ENCODE measurements around the gene RSAD2. TPM values are rescaled to one million over a fixed set of nuclear protein-coding genes. Genes with fewer than 3 reads are reported as not detected.

The RSAD2 gene
- total and polyA plus RNA-seq, 9 of the 15 experiments (the other 6 are each of a cell fraction or from before 2014, with no cell fraction given) = 0.15 to 1.4 (median 0.28) TPM

- POLR2A ChIA-PET = interaction anchor here (0.7 to 1.4 kb wide), 2 partner anchors 14 to 18 kb away, joined by 3 read pairs; no protein-coding TSS in a partner anchor
- Histone ChIP-seq H4K20me1 (replicated peaks; ENCODE audit: control insufficient read depth, insufficient read depth, low read length) (no peaks in the 10 kb centered on the region), H2AFZ (ENCODE audit: low read depth, low read length) (no peak overlapping the region), H3K4me2 (ENCODE audit: insufficient read depth, low read length) (no peak overlapping the region), H3K9me3 (replicated peaks; ENCODE audit: control insufficient read depth, insufficient read depth, low read depth, low read length) (no peaks in the 10 kb centered on the region), H3K4me3 (no peak overlapping the region), H3K79me2 (ENCODE audit: control insufficient read depth, insufficient read depth, low read length) (no peaks in the 10 kb centered on the region), H3K27me3 (ENCODE audit: control insufficient read depth in 2 of 2, insufficient read depth in 2 of 2, low read length in 2 of 2) (no peaks in the 10 kb centered on the region), H3K9ac (ENCODE audit: insufficient read depth in 1 of 2, low read depth in 2 of 2, low read length in 2 of 2) (no peak overlapping the region), H3K4me1 (replicated peaks in 1 of 2; ENCODE audit: control insufficient read depth in 2 of 2, insufficient read depth in 2 of 2, low read length in 2 of 2) (no peaks in the 10 kb centered on the region; a peak in 2 of 5 replicates), H3K36me3 (ENCODE audit: control insufficient read depth, insufficient read depth, low read length) (no peaks in the 10 kb centered on the region; the same call in 2 of the 3 replicates), H3K9me1 (ENCODE audit: control insufficient read depth, insufficient read depth, low read length) (no peaks in the 10 kb centered on the region), H3K27ac (ENCODE audit: extremely low read depth, low read depth, low read length) (no peak overlapping the region)
- CTCF ChIA-PET (ENCODE audit: low intra/inter-chr PET ratio) = no interaction called here
- 71% methylated on average over 7 of the region's 8 CpGs for WGBS (ENCODE audit: insufficient coverage, low coverage, missing lambda C conversion rate)
- DNase-seq (ENCODE audit: extremely low read depth in 1 of 4, low spot score in 3 of 4) (no peak), FAIRE-seq (no peak), ATAC-seq (no peak)
- no peak for TF ChIP-seq GTF3C2 (IDR thresholded peaks at IDR 0.05; ENCODE audit: borderline replicate concordance, extremely low read depth, insufficient read length)
- in situ Hi-C loops (cut with MboI) (no loop called here), intact Hi-C loops (cut with micrococcal nuclease) (no loop called here)
- no TSS peak for BruUV-seq (replicated peaks)
Observed at GRCh38 chr2:6943971-6944370, 66.4 kb downstream of the RSAD2 start.

GRCh38 chr2:6944555-6944954 lies 67.0 kb downstream of the RSAD2 start:
- no peaks in the 10 kb centered on the region for H3K9me3 ChIP-seq (replicated peaks; ENCODE audit: control insufficient read depth, insufficient read depth, low read depth, low read length)
- H3K4me3 ChIP-seq = no peak overlapping the region
- FAIRE-seq (no peak), ATAC-seq (no peak), DNase-seq (ENCODE audit: extremely low read depth in 1 of 4, low spot score in 3 of 4) (no peak)
- ChIA-PET POLR2A (interaction anchor here (0.5 kb wide), 1 partner anchor 139 kb away, joined by 3 read pairs; no protein-coding TSS in a partner anchor), CTCF (ENCODE audit: low intra/inter-chr PET ratio) (no interaction called here)
- H3K27ac ChIP-seq (ENCODE audit: extremely low read depth, low read depth, low read length) = no peak overlapping the region
- H3K36me3 ChIP-seq (ENCODE audit: control insufficient read depth, insufficient read depth, low read length) = no peaks in the 10 kb centered on the region; the same call in 2 of the 3 replicates
- in situ Hi-C loops (cut with MboI) = no loop called here
- H3K4me2 ChIP-seq (ENCODE audit: insufficient read depth, low read length) = no peak overlapping the region
- H3K9me1 ChIP-seq (ENCODE audit: control insufficient read depth, insufficient read depth, low read length) = no peaks in the 10 kb centered on the region
- H3K27me3 ChIP-seq (ENCODE audit: control insufficient read depth in 2 of 2, insufficient read depth in 2 of 2, low read length in 2 of 2) = no peaks in the 10 kb centered on the region
- intact Hi-C loops (cut with micrococcal nuclease) = no loop called here
- no peak overlapping the region for H3K9ac ChIP-seq (ENCODE audit: insufficient read depth in 1 of 2, low read depth in 2 of 2, low read length in 2 of 2)
- no peaks in the 10 kb centered on the region for H3K79me2 ChIP-seq (ENCODE audit: control insufficient read depth, insufficient read depth, low read length)
- 32% methylated on average over 5 of the region's 5 CpGs for WGBS (ENCODE audit: insufficient coverage, low coverage, missing lambda C conversion rate)
- BruUV-seq (replicated peaks) = no TSS peak
- TF ChIP-seq NCOA4 (IDR thresholded peaks at IDR 0.05; ENCODE audit: partially characterized antibody) = no peak
- no peak for TF ChIP-seq E2F6 (IDR thresholded peaks at IDR 0.05; ENCODE audit: borderline replicate concordance in 1 of 2, extremely low read depth in 1 of 2, insufficient read depth in 1 of 2, insufficient read length in 1 of 2, low read depth in 1 of 2, low read length in 1 of 2, poor library complexity in 1 of 2, severe bottlenecking in 1 of 2)
- TF ChIP-seq HDAC1 (IDR thresholded peaks at IDR 0.05) = no peak
- TF ChIP-seq HMGN3 (IDR thresholded peaks at IDR 0.05; ENCODE audit: borderline replicate concordance, extremely low read depth, insufficient read length, low read depth, low read length) = no peak
- TF ChIP-seq ZFP91 (CRISPR knock-in tag; IDR thresholded peaks at IDR 0.05) = no peak
- no peak for TF ChIP-seq RAD21 (CRISPR knock-in tag; conservative IDR thresholded peaks at IDR 0.05 in 1 of 2, IDR thresholded peaks at IDR 0.05 in 1 of 2)
- H2AFZ ChIP-seq (ENCODE audit: low read depth, low read length) = no peak overlapping the region
- no peaks in the 10 kb centered on the region; a peak in 2 of 5 replicates for H3K4me1 ChIP-seq (replicated peaks in 1 of 2; ENCODE audit: control insufficient read depth in 2 of 2, insufficient read depth in 2 of 2, low read length in 2 of 2)
- H4K20me1 ChIP-seq (replicated peaks; ENCODE audit: control insufficient read depth, insufficient read depth, low read length) = no peaks in the 10 kb centered on the region
